PC-9 (cell line): ENCODE measurements around the gene CNTNAP2. TPM values are rescaled to one million over a fixed set of nuclear protein-coding genes. Genes with fewer than 3 reads are reported as not detected.

ENCODE experiments used
- BruUV-seq: library from RNA; stranded (reverse); fragments of 400-500 nt; replicated peaks from 2 replicates; lab custom pipeline; 2021; lab: Mats Ljungman, UMichigan
- CTCF ChIA-PET: fragments of 300-600 bp; sonication (Branson Sonifier 250); formaldehyde crosslinking; loops from one replicate; lab custom pipeline; 2022; ENCODE audit warnings: antibody characterized with exemption; lab: Charles Lee
- POLR2A ChIA-PET: fragments of 300-600 bp; sonication (Branson Sonifier 250); formaldehyde crosslinking; loops from one replicate; lab custom pipeline; 2022; ENCODE audit warnings: antibody characterized with exemption; ENCODE audit not compliant: unreplicated experiment; lab: Charles Lee
- DNase-seq, 2 experiments: peaks; one replicate each; pipeline versions ENCODE4 v3.0.0 to v3.0.0-alpha.2; 2015 to 2022; ENCODE audit warnings: mixed read lengths in 1 of 2
- H2AFZ ChIP-seq: fragments of 200-600 bp; sonication (generic); 2 replicates; pipeline ENCODE4 v1.8.1; 2017; ENCODE audit warnings: antibody characterized with exemption
- H3F3A ChIP-seq: fragments of 200-600 bp; sonication (generic); 2 replicates; pipeline ENCODE4 v1.8.1; 2017; ENCODE audit warnings: antibody characterized with exemption, mild to moderate bottlenecking, low read depth; ENCODE audit not compliant: insufficient read depth
- H3K27ac ChIP-seq: fragments of 200-600 bp; sonication (generic); 2 replicates; pipeline ENCODE4 v1.6.1; 2016; ENCODE audit warnings: mixed run types
- H3K27me3 ChIP-seq: fragments of 200-600 bp; sonication (generic); 2 replicates; pipeline ENCODE4 v1.6.1; 2016; ENCODE audit warnings: low read depth, mixed run types; ENCODE audit not compliant: insufficient read depth
- H3K36me3 ChIP-seq: fragments of 200-600 bp; sonication (generic); 2 replicates; pipeline ENCODE4 v1.6.1; 2016; ENCODE audit warnings: low read depth, mixed run types
- H3K4me1 ChIP-seq: fragments of 200-600 bp; sonication (generic); replicated peaks from 2 replicates; pipeline ENCODE4 v1.6.1; 2016; ENCODE audit warnings: mixed run types; ENCODE audit not compliant: insufficient read depth
- H3K4me2 ChIP-seq: fragments of 200-600 bp; sonication (generic); 2 replicates; pipeline ENCODE4 v1.6.1; 2017; ENCODE audit warnings: mixed run types
- H3K4me3 ChIP-seq: fragments of 200-600 bp; sonication (generic); 2 replicates; pipeline ENCODE4 v1.6.1; 2016; ENCODE audit warnings: mixed run types
- H3K79me2 ChIP-seq: fragments of 200-600 bp; sonication (generic); 2 replicates; pipeline ENCODE4 v1.6.1; 2017; ENCODE audit warnings: low read depth, mixed run types
- H3K9me2 ChIP-seq: fragments of 200-600 bp; sonication (generic); 2 replicates; pipeline ENCODE4 v1.8.1; 2017; ENCODE audit warnings: mild to moderate bottlenecking; ENCODE audit not compliant: insufficient read depth
- H3K9me3 ChIP-seq: fragments of 200-600 bp; sonication (generic); 2 replicates; pipeline ENCODE4 v1.8.1; 2016; ENCODE audit warnings: low read depth; ENCODE audit not compliant: insufficient read depth
- H4K20me1 ChIP-seq: fragments of 200-600 bp; sonication (generic); 2 replicates; pipeline ENCODE4 v1.8.1; 2017; ENCODE audit not compliant: insufficient read depth
- EZH2 ChIP-seq: fragments of 200-600 bp; sonication (generic); IDR thresholded peaks from 2 replicates; pipeline ENCODE4 v1.8.0; 2017; ENCODE audit warnings: antibody characterized with exemption, low read depth
- intact Hi-C: fragments of 100-400 bp; cut with micrococcal nuclease; formaldehyde crosslinking; loops from one replicate; pipeline ENCODE4 v1.10.0; 2022; ENCODE audit not compliant: unreplicated experiment
- total RNA-seq: library from RNA; stranded (reverse); gene quantifications from 2 replicates; pipeline ENCODE4 v1.2.3, GENCODE V29; 2021
- TF ChIP-seq, protein P1 (sequence below): fragments of 200-600 bp; sonication (generic); conservative IDR thresholded peaks from 2 replicates; pipeline ENCODE4 v1.6.1; 2017; ENCODE audit warnings: mixed run types, antibody characterized with exemption, mild to moderate bottlenecking, moderate library complexity

CNTNAP2 gene
- total RNA-seq, 1 experiment from 2014 or later, result not detected

DNA sequence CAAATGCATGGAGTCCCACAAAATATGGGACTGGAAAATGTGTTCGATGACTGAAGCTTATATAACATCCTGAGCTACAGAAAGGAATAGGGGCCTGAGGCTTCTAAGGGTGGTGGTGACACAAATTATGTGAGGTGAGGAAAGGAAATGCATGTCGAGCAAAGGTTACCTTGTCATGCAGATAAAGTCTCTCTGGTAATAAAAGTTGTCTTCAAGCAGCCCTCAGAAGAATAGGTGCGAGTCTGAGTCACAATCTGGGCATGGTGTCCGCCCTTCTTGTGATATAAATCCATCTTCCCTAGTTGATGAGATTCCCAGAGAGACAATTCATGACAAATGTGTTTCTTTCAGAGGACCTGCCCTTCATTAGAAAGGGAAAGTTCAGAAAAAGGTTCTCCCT is 1488.7 kb downstream of the CNTNAP2 start:
- POLR2A ChIA-PET, result no interaction called here
- Histone ChIP-seq H3K27me3 (peaks cover 12% of the 10 kb centered on the region; the same call in 1 of the 2 replicates), H2AFZ (no peak overlapping the region), H3K27ac (no peak overlapping the region), H4K20me1 (no peaks in the 10 kb centered on the region), H3F3A (no peaks in the 10 kb centered on the region), H3K4me3 (no peak overlapping the region), H3K9me2 (no peaks in the 10 kb centered on the region), H3K4me2 (no peak overlapping the region), H3K4me1 (no peaks in the 10 kb centered on the region), H3K79me2 (no peaks in the 10 kb centered on the region), H3K36me3 (no peaks in the 10 kb centered on the region), H3K9me3 (no peaks in the 10 kb centered on the region)
- no peak for DNase-seq
- CTCF ChIA-PET, result no interaction called here
- intact Hi-C loops, result no loop called here
- BruUV-seq, result no TSS peak
- TF ChIP-seq, protein P1, sequence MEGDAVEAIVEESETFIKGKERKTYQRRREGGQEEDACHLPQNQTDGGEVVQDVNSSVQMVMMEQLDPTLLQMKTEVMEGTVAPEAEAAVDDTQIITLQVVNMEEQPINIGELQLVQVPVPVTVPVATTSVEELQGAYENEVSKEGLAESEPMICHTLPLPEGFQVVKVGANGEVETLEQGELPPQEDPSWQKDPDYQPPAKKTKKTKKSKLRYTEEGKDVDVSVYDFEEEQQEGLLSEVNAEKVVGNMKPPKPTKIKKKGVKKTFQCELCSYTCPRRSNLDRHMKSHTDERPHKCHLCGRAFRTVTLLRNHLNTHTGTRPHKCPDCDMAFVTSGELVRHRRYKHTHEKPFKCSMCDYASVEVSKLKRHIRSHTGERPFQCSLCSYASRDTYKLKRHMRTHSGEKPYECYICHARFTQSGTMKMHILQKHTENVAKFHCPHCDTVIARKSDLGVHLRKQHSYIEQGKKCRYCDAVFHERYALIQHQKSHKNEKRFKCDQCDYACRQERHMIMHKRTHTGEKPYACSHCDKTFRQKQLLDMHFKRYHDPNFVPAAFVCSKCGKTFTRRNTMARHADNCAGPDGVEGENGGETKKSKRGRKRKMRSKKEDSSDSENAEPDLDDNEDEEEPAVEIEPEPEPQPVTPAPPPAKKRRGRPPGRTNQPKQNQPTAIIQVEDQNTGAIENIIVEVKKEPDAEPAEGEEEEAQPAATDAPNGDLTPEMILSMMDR, result no peak
- TF ChIP-seq EZH2, result no peak

DNA sequence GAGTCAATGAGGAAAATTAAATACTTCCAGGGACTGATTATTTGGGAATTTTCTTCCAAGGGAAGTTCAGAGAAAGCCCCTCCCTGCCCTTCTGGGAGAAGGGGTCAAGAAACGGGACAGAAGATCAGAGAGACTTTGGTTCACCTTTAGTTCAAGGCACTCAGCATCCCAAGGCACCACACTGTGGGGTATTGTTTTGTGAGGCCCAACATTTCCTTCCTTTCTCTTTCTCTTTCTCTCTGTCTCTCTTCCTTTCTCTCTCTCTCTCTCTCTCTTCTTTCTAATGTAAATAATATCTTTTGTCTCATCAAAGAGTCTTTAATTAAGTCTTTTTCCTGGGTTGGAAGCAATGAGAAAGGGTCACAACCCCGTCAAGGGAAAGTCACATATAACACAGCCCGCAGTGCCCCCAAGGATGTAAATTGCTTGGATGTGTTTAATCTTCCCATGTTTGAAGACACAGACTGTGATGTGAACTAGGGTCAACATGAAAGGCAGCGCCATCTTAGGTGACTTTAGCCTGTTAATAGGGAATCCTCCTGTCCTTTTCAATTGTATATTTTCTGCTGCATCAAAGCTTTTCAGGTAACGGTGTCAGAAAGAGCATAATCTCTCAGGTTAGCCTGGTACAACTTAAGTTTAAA is 1490.7 kb downstream of the CNTNAP2 start:
- Histone ChIP-seq H3K4me2 (no peak overlapping the region), H2AFZ (no peak overlapping the region), H3K27me3 (peaks cover 15% of the 10 kb centered on the region; the same call in 1 of the 2 replicates), H3K79me2 (no peaks in the 10 kb centered on the region), H3K36me3 (no peaks in the 10 kb centered on the region), H4K20me1 (no peaks in the 10 kb centered on the region), H3F3A (no peaks in the 10 kb centered on the region), H3K27ac (no peak overlapping the region), H3K4me1 (no peaks in the 10 kb centered on the region), H3K9me3 (no peaks in the 10 kb centered on the region), H3K9me2 (no peaks in the 10 kb centered on the region), H3K4me3 (no peak overlapping the region)
- no peak for DNase-seq
- intact Hi-C loops, result no loop called here
- TF ChIP-seq, protein P1, result no peak
- TF ChIP-seq EZH2, result no peak
- POLR2A ChIA-PET, result no interaction called here
- BruUV-seq, result no TSS peak
- CTCF ChIA-PET, result no interaction called here

DNA sequence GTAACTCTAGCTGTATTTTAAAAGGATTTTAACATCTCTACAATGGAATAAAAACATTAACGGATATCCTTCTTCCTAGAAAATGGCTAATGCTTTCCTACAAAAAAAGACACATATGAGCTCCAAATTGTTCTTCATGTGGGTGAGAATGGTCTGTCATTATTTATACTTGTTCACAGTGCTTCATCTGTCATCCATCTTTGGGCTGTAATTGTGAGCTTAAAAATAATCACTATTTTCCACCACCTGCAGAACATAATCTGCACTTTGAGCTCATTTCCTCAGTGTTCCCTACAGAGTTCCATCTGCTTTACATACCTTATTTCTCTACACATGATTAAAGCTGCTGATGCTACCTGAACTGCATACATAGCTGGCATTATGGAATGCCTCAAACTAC is 1494.8 kb downstream of the CNTNAP2 start:
- no peak for DNase-seq
- no peaks in the 10 kb centered on the region for H3K9me3 ChIP-seq
- H3K27me3 ChIP-seq, result peaks cover 18% of the 10 kb centered on the region; the same call in 1 of the 2 replicates
- H3K79me2 ChIP-seq, result no peaks in the 10 kb centered on the region
- ChIA-PET CTCF (no interaction called here), POLR2A (interaction anchor here (0.6 to 0.7 kb wide), 2 partner anchors 98 to 436 kb away, joined by 4 to 25 read pairs; no protein-coding TSS in a partner anchor)
- no peaks in the 10 kb centered on the region for H3K4me1 ChIP-seq
- H3K36me3 ChIP-seq, result no peaks in the 10 kb centered on the region
- H3F3A ChIP-seq, result no peaks in the 10 kb centered on the region
- no peak overlapping the region for H2AFZ ChIP-seq
- no peaks in the 10 kb centered on the region for H4K20me1 ChIP-seq
- no peak overlapping the region for H3K4me2 ChIP-seq
- no peak overlapping the region for H3K27ac ChIP-seq
- H3K4me3 ChIP-seq, result no peak overlapping the region
- TF ChIP-seq, protein P1, result no peak
- TF ChIP-seq EZH2, result no peak
- no TSS peak for BruUV-seq
- no peaks in the 10 kb centered on the region for H3K9me2 ChIP-seq
- intact Hi-C loops, result no loop called here
